Erythroblast (primary cell): ENCODE measurements around the gene CSF1R.

Experiments
- GATA1 ChIP-seq: IDR thresholded peaks from 2 replicates; pipeline ENCODE4 v1.6.1; 2011; ENCODE audit warnings: low read depth, mild to moderate bottlenecking, control low read depth, low read length, moderate library complexity
- POLR2A ChIP-seq: IDR thresholded peaks from 2 replicates; pipeline ENCODE4 v1.6.1; 2011; ENCODE audit warnings: mild to moderate bottlenecking, low read length

- TF ChIP-seq POLR2A, result no peak
- no peak for TF ChIP-seq GATA1
These were observed 20.5 kb downstream of the CSF1R start for GRCh38 chr5:150065886-150066285.
